GM23338 (cell line): ENCODE data around the gene ZNF23. TPM values are rescaled to one million over a fixed set of nuclear protein-coding genes. Genes with fewer than 3 reads are reported as not detected.

ENCODE experiments used
- ATAC-seq: fragments of 200-7000 bp; cut with Tn5 transposase; 3 replicates; pipeline ENCODE4 v1.9.1; 2020
- DNase-seq: peaks from one replicate; pipeline ENCODE4 v3.0.0-alpha.2; 2015; ENCODE audit warnings: low spot score
- H2AFZ ChIP-seq: fragments of 200-600 bp; sonication (generic); 2 replicates; pipeline ENCODE4 v1.8.0; 2016; ENCODE audit warnings: antibody characterized with exemption, mild to moderate bottlenecking, moderate library complexity
- H3F3A ChIP-seq: fragments of 200-600 bp; sonication (generic); replicated peaks from 2 replicates; pipeline ENCODE4 v1.8.0; 2017; ENCODE audit warnings: antibody characterized with exemption, mixed run types, low read depth
- H3K27ac ChIP-seq: fragments of 200-600 bp; sonication (generic); 2 replicates; pipeline ENCODE4 v1.6.1; 2016; ENCODE audit warnings: low read depth
- H3K27me3 ChIP-seq: fragments of 200-600 bp; sonication (generic); 2 replicates; pipeline ENCODE4 v1.8.0; 2016; ENCODE audit warnings: mild to moderate bottlenecking, mixed run types, moderate library complexity; ENCODE audit not compliant: insufficient read depth
- H3K36me3 ChIP-seq: fragments of 200-600 bp; sonication (generic); 2 replicates; pipeline ENCODE4 v1.8.0; 2016; ENCODE audit warnings: mild to moderate bottlenecking; ENCODE audit not compliant: insufficient read depth
- H3K4me1 ChIP-seq: fragments of 200-600 bp; sonication (generic); 2 replicates; pipeline ENCODE4 v1.8.0; 2016; ENCODE audit warnings: mild to moderate bottlenecking, moderate library complexity; ENCODE audit not compliant: insufficient read depth
- H3K4me2 ChIP-seq: fragments of 200-600 bp; sonication (generic); 2 replicates; pipeline ENCODE4 v1.7.1; 2017; ENCODE audit warnings: mixed run types
- H3K4me3 ChIP-seq: fragments of 200-600 bp; sonication (generic); 2 replicates; pipeline ENCODE4 v1.6.1; 2016; ENCODE audit warnings: mixed run types
- H3K79me2 ChIP-seq: fragments of 200-600 bp; sonication (generic); replicated peaks from 2 replicates; pipeline ENCODE4 v1.8.0; 2017; ENCODE audit warnings: mild to moderate bottlenecking; ENCODE audit not compliant: insufficient read depth
- H3K9me2 ChIP-seq: fragments of 200-600 bp; sonication (generic); 2 replicates; pipeline ENCODE4 v1.8.0; 2017; ENCODE audit not compliant: insufficient read depth
- H4K20me1 ChIP-seq: fragments of 200-600 bp; sonication (generic); replicated peaks from 2 replicates; pipeline ENCODE4 v1.8.0; 2017; ENCODE audit warnings: mild to moderate bottlenecking; ENCODE audit not compliant: insufficient read depth
- H3K27ac Mint-ChIP-seq: 2 replicates; pipeline ENCODE4 v1.8.0; 2020; ENCODE audit warnings: inconsistent platforms, mild to moderate bottlenecking, moderate library complexity, mixed read lengths
- H3K27me3 Mint-ChIP-seq: 3 replicates; pipeline ENCODE4 v1.8.0; 2022; ENCODE audit warnings: low read depth, mild to moderate bottlenecking, moderate library complexity, mixed read lengths, inconsistent platforms; ENCODE audit not compliant: insufficient read depth, poor library complexity
- H3K36me3 Mint-ChIP-seq: 3 replicates; pipeline ENCODE4 v1.8.0; 2021; ENCODE audit warnings: low read depth, mild to moderate bottlenecking, inconsistent platforms, moderate library complexity, mixed read lengths
- H3K4me1 Mint-ChIP-seq: 3 replicates; pipeline ENCODE4 v1.8.0; 2020; ENCODE audit warnings: mild to moderate bottlenecking, inconsistent platforms, mixed read lengths
- H3K4me3 Mint-ChIP-seq: 3 replicates; pipeline ENCODE4 v1.8.0; 2021; ENCODE audit warnings: moderate library complexity, mild to moderate bottlenecking, inconsistent platforms, mixed read lengths
- H3K9me3 Mint-ChIP-seq: 3 replicates; pipeline ENCODE4 v1.8.0; 2020; ENCODE audit warnings: moderate library complexity, mild to moderate bottlenecking, inconsistent platforms, mixed read lengths
- CREB1 ChIP-seq: fragments of 250-450 bp; sonication (Bioruptor Pico); IDR thresholded peaks from 2 replicates; pipeline ENCODE4 v1.5.0; 2020; ENCODE audit warnings: low read depth, mild to moderate bottlenecking, moderate library complexity
- CTCF ChIP-seq, 2 experiments: fragments of 200-600 bp in 1 of 2; sonication (generic) in 1 of 2; conservative IDR thresholded peaks; 2 replicates each; pipeline versions ENCODE4 v1.5.1 to v1.6.1; 2016 to 2017; ENCODE audit warnings: antibody characterized with exemption in 2 of 2, low read depth in 2 of 2, mild to moderate bottlenecking in 2 of 2, moderate library complexity in 1 of 2
- EZH2 ChIP-seq: fragments of 200-600 bp; sonication (generic); IDR thresholded peaks from one replicate; pipeline ENCODE4 v1.8.0; 2017; ENCODE audit warnings: antibody characterized with exemption, mild to moderate bottlenecking, low read depth; ENCODE audit not compliant: unreplicated experiment
- EZH2phosphoT487 ChIP-seq: fragments of 200-600 bp; sonication (generic); IDR thresholded peaks from one replicate; pipeline ENCODE4 v1.8.1; 2018; ENCODE audit warnings: antibody characterized with exemption; ENCODE audit not compliant: unreplicated experiment
- JUNB ChIP-seq: IDR thresholded peaks from one replicate; pipeline ENCODE4 v1.6.1; 2016; ENCODE audit warnings: antibody characterized with exemption; ENCODE audit not compliant: unreplicated experiment
- NANOG ChIP-seq: IDR thresholded peaks from 2 replicates; pipeline ENCODE4 v1.6.1; 2016; ENCODE audit warnings: antibody characterized with exemption, borderline replicate concordance
- POLR2AphosphoS5 ChIP-seq: IDR thresholded peaks from 2 replicates; pipeline ENCODE4 v1.6.1; 2016; ENCODE audit warnings: antibody characterized with exemption, low read depth
- STAT1 ChIP-seq: IDR thresholded peaks from one replicate; pipeline ENCODE4 v1.6.1; 2016; ENCODE audit warnings: antibody characterized with exemption; ENCODE audit not compliant: unreplicated experiment
- ZNF114 ChIP-seq: fragments of 250-450 bp; sonication (Bioruptor Pico); IDR thresholded peaks from 2 replicates; pipeline ENCODE4 v1.5.0; 2020; ENCODE audit warnings: mild to moderate bottlenecking, moderate library complexity
- ZNF331 ChIP-seq: fragments of 250-450 bp; sonication (Bioruptor Pico); IDR thresholded peaks from 2 replicates; pipeline ENCODE4 v1.5.0; 2020; ENCODE audit warnings: low read depth, mild to moderate bottlenecking, moderate library complexity
- ZNF462 ChIP-seq: fragments of 250-450 bp; sonication (Bioruptor Pico); IDR thresholded peaks from 2 replicates; pipeline ENCODE4 v1.5.0; 2020; ENCODE audit warnings: mild to moderate bottlenecking, moderate library complexity
- polyA plus RNA-seq: library from polyadenylated mRNA; unstranded; fragments of >200 nt; fragmentation: Nextera tagmentation; extraction: Ambion mirVana; gene quantifications from 2 replicates; pipeline ENCODE4 v1.2.1, GENCODE V29; 2016
- total RNA-seq: library from RNA; depleted of rRNA; stranded (reverse); fragments of >200 nt; shearing (Covaris generic); gene quantifications from 2 replicates; pipeline ENCODE4 v1.2.3, GENCODE V29; 2014
- TF ChIP-seq, protein P1 (sequence below): IDR thresholded peaks from one replicate; pipeline ENCODE4 v1.6.1; 2018; ENCODE audit warnings: antibody characterized with exemption; ENCODE audit not compliant: unreplicated experiment
- TF ChIP-seq, protein P2 (sequence below): IDR thresholded peaks from 2 replicates; pipeline ENCODE4 v1.6.1; 2016; ENCODE audit warnings: antibody characterized with exemption

Gene ZNF23
- total and polyA plus RNA-seq, 2 experiments from 2014 or later, result 8.4 to 8.8 TPM

DNA sequence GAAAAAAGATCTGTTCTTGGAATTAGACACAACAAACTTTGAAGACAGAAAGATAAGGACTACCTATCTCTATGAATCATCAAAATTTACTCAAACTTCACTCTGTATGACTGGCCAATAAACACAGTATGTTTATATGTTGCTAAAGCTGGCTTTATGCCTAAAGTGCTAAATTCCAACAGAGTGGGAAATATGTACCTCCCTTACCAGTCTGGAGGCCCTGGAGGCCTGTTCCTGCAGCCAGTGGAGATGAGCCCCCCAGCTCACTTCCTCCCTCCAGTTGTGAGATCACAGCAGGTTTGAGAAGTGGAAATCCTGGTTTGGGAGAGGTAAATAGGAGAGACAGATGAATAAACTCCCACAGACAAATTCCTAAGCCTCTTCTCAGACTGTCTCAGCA lies 9.0 kb downstream of the ZNF23 start:
- Mint-ChIP-seq H3K27me3 (peaks cover 1% of the 10 kb centered on the region), H3K4me3 (no peak overlapping the region), H3K9me3 (peaks cover 64% of the 10 kb centered on the region), H3K4me1 (no peaks in the 10 kb centered on the region), H3K27ac (no peak overlapping the region), H3K36me3 (peaks cover 84% of the 10 kb centered on the region)
- H3K4me3 ChIP-seq, result no peak overlapping the region
- no peaks in the 10 kb centered on the region for H3K27me3 ChIP-seq
- no peaks in the 10 kb centered on the region for H3K4me1 ChIP-seq
- H3K4me2 ChIP-seq, result no peak overlapping the region
- TF ChIP-seq, protein P1, sequence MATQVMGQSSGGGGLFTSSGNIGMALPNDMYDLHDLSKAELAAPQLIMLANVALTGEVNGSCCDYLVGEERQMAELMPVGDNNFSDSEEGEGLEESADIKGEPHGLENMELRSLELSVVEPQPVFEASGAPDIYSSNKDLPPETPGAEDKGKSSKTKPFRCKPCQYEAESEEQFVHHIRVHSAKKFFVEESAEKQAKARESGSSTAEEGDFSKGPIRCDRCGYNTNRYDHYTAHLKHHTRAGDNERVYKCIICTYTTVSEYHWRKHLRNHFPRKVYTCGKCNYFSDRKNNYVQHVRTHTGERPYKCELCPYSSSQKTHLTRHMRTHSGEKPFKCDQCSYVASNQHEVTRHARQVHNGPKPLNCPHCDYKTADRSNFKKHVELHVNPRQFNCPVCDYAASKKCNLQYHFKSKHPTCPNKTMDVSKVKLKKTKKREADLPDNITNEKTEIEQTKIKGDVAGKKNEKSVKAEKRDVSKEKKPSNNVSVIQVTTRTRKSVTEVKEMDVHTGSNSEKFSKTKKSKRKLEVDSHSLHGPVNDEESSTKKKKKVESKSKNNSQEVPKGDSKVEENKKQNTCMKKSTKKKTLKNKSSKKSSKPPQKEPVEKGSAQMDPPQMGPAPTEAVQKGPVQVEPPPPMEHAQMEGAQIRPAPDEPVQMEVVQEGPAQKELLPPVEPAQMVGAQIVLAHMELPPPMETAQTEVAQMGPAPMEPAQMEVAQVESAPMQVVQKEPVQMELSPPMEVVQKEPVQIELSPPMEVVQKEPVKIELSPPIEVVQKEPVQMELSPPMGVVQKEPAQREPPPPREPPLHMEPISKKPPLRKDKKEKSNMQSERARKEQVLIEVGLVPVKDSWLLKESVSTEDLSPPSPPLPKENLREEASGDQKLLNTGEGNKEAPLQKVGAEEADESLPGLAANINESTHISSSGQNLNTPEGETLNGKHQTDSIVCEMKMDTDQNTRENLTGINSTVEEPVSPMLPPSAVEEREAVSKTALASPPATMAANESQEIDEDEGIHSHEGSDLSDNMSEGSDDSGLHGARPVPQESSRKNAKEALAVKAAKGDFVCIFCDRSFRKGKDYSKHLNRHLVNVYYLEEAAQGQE, result no peak
- TF ChIP-seq CREB1, result no peak
- TF ChIP-seq ZNF331 (CRISPR knock-in tag), result no peak
- no peak for TF ChIP-seq POLR2AphosphoS5
- TF ChIP-seq ZNF462, result no peak
- TF ChIP-seq NANOG, result no peak
- TF ChIP-seq ZNF114, result no peak
- no peak for TF ChIP-seq CTCF (conservative IDR thresholded peaks at IDR 0.05; ENCODE audit: low read depth in 2 of 2)
- TF ChIP-seq JUNB, result no peak
- TF ChIP-seq, protein P2, sequence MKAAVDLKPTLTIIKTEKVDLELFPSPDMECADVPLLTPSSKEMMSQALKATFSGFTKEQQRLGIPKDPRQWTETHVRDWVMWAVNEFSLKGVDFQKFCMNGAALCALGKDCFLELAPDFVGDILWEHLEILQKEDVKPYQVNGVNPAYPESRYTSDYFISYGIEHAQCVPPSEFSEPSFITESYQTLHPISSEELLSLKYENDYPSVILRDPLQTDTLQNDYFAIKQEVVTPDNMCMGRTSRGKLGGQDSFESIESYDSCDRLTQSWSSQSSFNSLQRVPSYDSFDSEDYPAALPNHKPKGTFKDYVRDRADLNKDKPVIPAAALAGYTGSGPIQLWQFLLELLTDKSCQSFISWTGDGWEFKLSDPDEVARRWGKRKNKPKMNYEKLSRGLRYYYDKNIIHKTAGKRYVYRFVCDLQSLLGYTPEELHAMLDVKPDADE, result no peak
- TF ChIP-seq EZH2, result no peak
- no peak for TF ChIP-seq STAT1
- no peak for TF ChIP-seq EZH2phosphoT487
- H2AFZ ChIP-seq, result no peak overlapping the region
- DNase-seq (no peak), ATAC-seq (no peak)
- 0 out of 2 replicates have a peak, but pooled peaks cover 5% of the 10 kb centered on the region for H3K9me2 ChIP-seq
- H3F3A ChIP-seq, result no peaks in the 10 kb centered on the region
- H3K36me3 ChIP-seq, result peaks cover 42% of the 10 kb centered on the region
- no peak overlapping the region for H3K27ac ChIP-seq
- 0 out of 2 replicates have a peak, but pooled peaks cover 1% of the 10 kb centered on the region for H3K79me2 ChIP-seq
- no peaks in the 10 kb centered on the region for H4K20me1 ChIP-seq
